K562 (cell line): ENCODE results near the gene SLC2A13.

Experiments used
- CHD4 ChIP-seq: fragments of 200-600 bp; sonication (generic); IDR thresholded peaks from 3 replicates; pipeline ENCODE4 v1.6.1; 2012; ENCODE audit warnings: low read depth, mild to moderate bottlenecking, mixed read lengths, low read length, inconsistent platforms; ENCODE audit not compliant: insufficient read depth, insufficient replicate concordance, poor library complexity, severe bottlenecking
- EZH2 ChIP-seq: IDR thresholded peaks from 2 replicates; pipeline ENCODE4 v1.6.1; 2012; ENCODE audit warnings: low read depth, mild to moderate bottlenecking, inconsistent platforms, low read length, borderline replicate concordance
- KDM5B ChIP-seq: fragments of 200-600 bp; sonication (generic); IDR thresholded peaks from 2 replicates; pipeline ENCODE4 v1.6.1; 2012; ENCODE audit warnings: low read depth, mild to moderate bottlenecking, moderate library complexity, low read length, control low read depth, inconsistent platforms; ENCODE audit not compliant: insufficient replicate concordance
- MCM5 ChIP-seq: fragments of 450-650 bp; IDR thresholded peaks from 2 replicates; pipeline ENCODE4 v1.6.1; 2016; ENCODE audit warnings: low read depth
- NRF1 ChIP-seq, 2 experiments: fragments of 450-650 bp; IDR thresholded peaks in 1 of 2; conservative IDR thresholded peaks in 1 of 2; 2 replicates each; pipeline ENCODE4 v1.6.1; 2014; ENCODE audit warnings: mild to moderate bottlenecking in 2 of 2
- SETDB1 ChIP-seq: IDR thresholded peaks from one replicate; pipeline ENCODE4 v1.6.1; 2012; ENCODE audit warnings: low read length, control low read depth, inconsistent platforms

- TF ChIP-seq EZH2 (no peak), NRF1 (conservative IDR thresholded peaks at IDR 0.05 in 1 of 2, IDR thresholded peaks at IDR 0.05 in 1 of 2) (no peak), MCM5 (no peak), KDM5B (no peak), SETDB1 (no peak), CHD4 (no peak)
These were observed 185.7 kb downstream of the SLC2A13 start for GRCh38 chr12:39920222-39920621.
